ENCODE results near the gene VPS72. TPM values are rescaled to one million over a fixed set of nuclear protein-coding genes. Genes with fewer than 3 reads are reported as not detected.

Gene VPS72
- total RNA-seq, 4 donors from 2014 or later = 46.4 to 82.0 (median 66.5) TPM

- Histone ChIP-seq H3K36me3 (peaks cover 0 to 58% of the 10 kb centered on the region in 2 donors), H3K4me1 (peaks cover 0 to 25% (median 0%) of the 10 kb centered on the region in 3 donors), H3K27ac (peak within 1 kb of the TSS in 2 of 4 donors; percentile 24 to 48), H3K27me3 (no peaks in the 10 kb centered on the region), H3K9me3 (no peaks in the 10 kb centered on the region), H3K4me3 (peak within 1 kb of the TSS in 1 of 2 donors; percentile 38)
- ATAC-seq = no peak
- TF ChIP-seq POLR2AphosphoS5 (IDR thresholded peaks at IDR 0.05) = no peak
- TF ChIP-seq POLR2A (IDR thresholded peaks at IDR 0.05) = no peak
- TF ChIP-seq EP300 (IDR thresholded peaks at IDR 0.05) = no peak
- TF ChIP-seq CTCF (IDR thresholded peaks at IDR 0.05) = no peak
- 66 to 90% methylated on average over 2 to 3 of the region's 4 CpGs for WGBS, 2 donors (ENCODE audit: low coverage in 1 of 2)
These were observed 33.5 kb downstream of the VPS72 start, which contains the start of gene TNFAIP8L2 for GRCh38 chr1:151156515-151156819. Gene TNFAIP8L2 (plus strand): TSS chr1:151156649. CDS start chr1:151158698, 2,049 bp downstream.

GRCh38 chr1:151147665-151148064 lies 42.3 kb downstream of the VPS72 start:
- H3K4me1 ChIP-seq = peaks cover 0 to 46% (median 25%) of the 10 kb centered on the region in 3 donors
- H3K27ac ChIP-seq = peak overlapping the region in 3 of 4 donors; percentile 82 to 93 (median 86)
- H3K27me3 ChIP-seq = no peaks in the 10 kb centered on the region
- H3K9me3 ChIP-seq = no peaks in the 10 kb centered on the region
- no peak overlapping the region for H3K4me3 ChIP-seq
- no peaks in the 10 kb centered on the region for H3K36me3 ChIP-seq
- ATAC-seq = no peak
- WGBS, 2 donors (ENCODE audit: low coverage in 1 of 2) = no CpG with 5 or more reads among the region's 2 CpGs
- TF ChIP-seq CTCF (IDR thresholded peaks at IDR 0.05) (no peak), EP300 (IDR thresholded peaks at IDR 0.05) (no peak), POLR2AphosphoS5 (IDR thresholded peaks at IDR 0.05) (no peak), POLR2A (IDR thresholded peaks at IDR 0.05) (no peak)

GRCh38 chr1:151147132-151147503 lies 42.9 kb downstream of the VPS72 start:
- Histone ChIP-seq H3K9me3 (no peaks in the 10 kb centered on the region), H3K27me3 (no peaks in the 10 kb centered on the region), H3K36me3 (peaks cover 0 to 5% of the 10 kb centered on the region in 2 donors), H3K4me1 (peaks cover 0 to 52% (median 26%) of the 10 kb centered on the region in 3 donors), H3K27ac (peak overlapping the region; percentile 9 to 93 (median 84)), H3K4me3 (peak overlapping the region; percentile 38 to 67)
- whole genome bisulfite sequencing, 2 donors (ENCODE audit: low coverage in 1 of 2) = 4 to 17% methylated on average over 1 to 3 of the region's 7 CpGs
- TF ChIP-seq POLR2AphosphoS5 (IDR thresholded peaks at IDR 0.05) (no peak), CTCF (IDR thresholded peaks at IDR 0.05) (no peak), EP300 (IDR thresholded peaks at IDR 0.05) (no peak), POLR2A (IDR thresholded peaks at IDR 0.05) (no peak)
- peak; percentile 10 for ATAC-seq

- TF ChIP-seq EP300 (IDR thresholded peaks at IDR 0.05) (no peak), POLR2AphosphoS5 (IDR thresholded peaks at IDR 0.05) (peak; percentile 78), POLR2A (IDR thresholded peaks at IDR 0.05) (peak; percentile 76 to 82)
- peaks cover 0 to 53% (median 26%) of the 10 kb centered on the region in 3 donors for H3K4me1 ChIP-seq
- H3K4me3 ChIP-seq = peak within 1 kb of the TSS; percentile 38 to 67
- ATAC-seq = peak; percentile 98
- 0 to 2% methylated on average over 8 to 11 of the region's 61 CpGs for WGBS, 2 donors (ENCODE audit: low coverage in 1 of 2)
- no peaks in the 10 kb centered on the region for H3K9me3 ChIP-seq
- H3K27me3 ChIP-seq = no peaks in the 10 kb centered on the region
- H3K27ac ChIP-seq = peak within 1 kb of the TSS; percentile 9 to 93 (median 84)
- H3K36me3 ChIP-seq = peaks cover 0 to 8% of the 10 kb centered on the region in 2 donors
These were observed 43.4 kb downstream of the VPS72 start, which contains the start of gene SEMA6C for GRCh38 chr1:151146412-151147131. Gene SEMA6C (minus strand): TSS chr1:151146631. CDS start chr1:151142621, 4,010 bp downstream.

- no peaks in the 10 kb centered on the region for H3K9me3 ChIP-seq
- H3K27me3 ChIP-seq = no peaks in the 10 kb centered on the region
- peak overlapping the region in 3 of 4 donors; percentile 82 to 93 (median 86) for H3K27ac ChIP-seq
- TF ChIP-seq POLR2AphosphoS5 (IDR thresholded peaks at IDR 0.05) = no peak
- TF ChIP-seq POLR2A (IDR thresholded peaks at IDR 0.05) = no peak
- 0 to 1% methylated on average over 14 to 16 of the region's 26 CpGs for WGBS, 2 donors (ENCODE audit: low coverage in 1 of 2)
- peaks cover 0 to 53% (median 26%) of the 10 kb centered on the region in 3 donors for H3K4me1 ChIP-seq
- peak overlapping the region; percentile 38 to 67 for H3K4me3 ChIP-seq
- peak; percentile 2 for ATAC-seq
- peaks cover 0 to 8% of the 10 kb centered on the region in 2 donors for H3K36me3 ChIP-seq
These were observed 44.0 kb downstream of the VPS72 start for GRCh38 chr1:151146072-151146411.

Measured in gastroesophageal sphincter (tissue), 4 donors.